Measurements from ENCODE around the gene ZNF32. TPM values are rescaled to one million over a fixed set of nuclear protein-coding genes. Genes with fewer than 3 reads are reported as not detected.

The ZNF32 gene
- total RNA-seq (10 to 100 TPM; 42.3 to 91.9 TPM), polyA plus RNA-seq (ENCODE audit: insufficient read length in 2 of 2) (10 to 100 TPM; 67.9 to 73.1 TPM)
- long read RNA-seq, donor 1, transcript ZNF32-201 (3 exons, 1,137 nt), result major isoform, 24 of 31 reads
- long read RNA-seq, donor 1, transcript ZNF32-202 (3 exons, 1,201 nt), result minor isoform, 7 of 31 reads
- long read RNA-seq, donor 1, partial matches to known transcripts, result 0 of 31 reads
- long read RNA-seq, donor 1, other reads (novel, unspliced or antisense), result 0 of 31 reads
- long read RNA-seq, donor 2, transcript ZNF32-201 (3 exons, 1,137 nt), result major isoform, 10 of 14 reads
- long read RNA-seq, donor 2, partial matches to known transcripts, result 0 of 14 reads
- long read RNA-seq, donor 2, other reads (novel, unspliced or antisense), result 0 of 14 reads
- long read RNA-seq, donor 3, transcript ZNF32-201 (3 exons, 1,137 nt), result major isoform, 14 of 17 reads
- long read RNA-seq, donor 3, partial matches to known transcripts, result 0 of 17 reads
- long read RNA-seq, donor 3, other reads (novel, unspliced or antisense), result 0 of 17 reads
- long read RNA-seq, donor 4, transcript ZNF32-202 (3 exons, 1,201 nt), result minor isoform, 5 of 37 reads
- long read RNA-seq, donor 4, transcript ZNF32-201 (3 exons, 1,137 nt), result major isoform, 21 of 37 reads
- long read RNA-seq, donor 4, partial matches to known transcripts, result 5 of 37 reads
- long read RNA-seq, donor 4, other reads (novel, unspliced or antisense), result 6 of 37 reads

GRCh38 chr10:43648398-43649184 is at the start of gene ZNF32:
TSS of gene ZNF32 (minus strand) at chr10:43648881. CDS start at chr10:43646133, 2,748 bp downstream.
- under 1% methylated on average over 90 of the region's 90 CpGs for WGBS (ENCODE audit: insufficient coverage)
- H3K4me1 ChIP-seq (ENCODE audit: control insufficient read depth, insufficient read depth, low read length), result peaks cover 18% of the 10 kb centered on the region
- H3K4me3 ChIP-seq (ENCODE audit: low read depth, low read length), result peak within 1 kb of the TSS; percentile 72
- H3K27me3 ChIP-seq (ENCODE audit: control insufficient read depth, insufficient read depth, low read length), result no peaks in the 10 kb centered on the region
- H3K36me3 ChIP-seq (ENCODE audit: control insufficient read depth, insufficient read depth, low read length), result peaks cover 25% of the 10 kb centered on the region
- peak within 1 kb of the TSS; percentile 78 for H3K27ac ChIP-seq (ENCODE audit: low read depth, low read length)
- DNase-seq (ENCODE audit: low read depth in 4 of 6, low spot score in 6 of 6), result peak; percentile 69 to 96 (median 82)
- peaks cover 24% of the 10 kb centered on the region for H3K9me3 ChIP-seq (ENCODE audit: control insufficient read depth, insufficient read depth, low read length)

GRCh38 chr10:43698156-43698555 is 49.5 kb upstream of the ZNF32 start:
- no peak overlapping the region for H3K4me3 ChIP-seq (ENCODE audit: low read depth, low read length)
- no peak for DNase-seq (ENCODE audit: low read depth in 4 of 6, low spot score in 6 of 6)

GRCh38 chr10:43696909-43697483 is 48.3 kb upstream of the ZNF32 start:
- H3K27me3 ChIP-seq (ENCODE audit: control insufficient read depth, insufficient read depth, low read length), result no peaks in the 10 kb centered on the region
- H3K36me3 ChIP-seq (ENCODE audit: control insufficient read depth, insufficient read depth, low read length), result no peaks in the 10 kb centered on the region
- no peak for DNase-seq (ENCODE audit: low read depth in 4 of 6, low spot score in 6 of 6)
- H3K4me1 ChIP-seq (ENCODE audit: control insufficient read depth, insufficient read depth, low read length), result peaks cover 3% of the 10 kb centered on the region
- H3K4me3 ChIP-seq (ENCODE audit: low read depth, low read length), result no peak overlapping the region
- H3K27ac ChIP-seq (ENCODE audit: low read depth, low read length), result no peak overlapping the region
- WGBS (ENCODE audit: insufficient coverage), result 73% methylated on average over 9 of the region's 11 CpGs
- no peaks in the 10 kb centered on the region for H3K9me3 ChIP-seq (ENCODE audit: control insufficient read depth, insufficient read depth, low read length)

More at GRCh38 chr10:43698156-43698555, 49.5 kb upstream of the ZNF32 start:
- H3K4me1 ChIP-seq (ENCODE audit: control insufficient read depth, insufficient read depth, low read length), result no peaks in the 10 kb centered on the region
- no peaks in the 10 kb centered on the region for H3K36me3 ChIP-seq (ENCODE audit: control insufficient read depth, insufficient read depth, low read length)
- H3K27me3 ChIP-seq (ENCODE audit: control insufficient read depth, insufficient read depth, low read length), result no peaks in the 10 kb centered on the region
- no peak overlapping the region for H3K27ac ChIP-seq (ENCODE audit: low read depth, low read length)
- H3K9me3 ChIP-seq (ENCODE audit: control insufficient read depth, insufficient read depth, low read length), result no peaks in the 10 kb centered on the region
- 78% methylated on average over 6 of the region's 9 CpGs for WGBS (ENCODE audit: insufficient coverage)

- H3K36me3 ChIP-seq (ENCODE audit: control insufficient read depth, insufficient read depth, low read length), result no peaks in the 10 kb centered on the region
- H3K9me3 ChIP-seq (ENCODE audit: control insufficient read depth, insufficient read depth, low read length), result no peaks in the 10 kb centered on the region
- DNase-seq (ENCODE audit: low read depth in 4 of 6, low spot score in 6 of 6), result no peak
- H3K4me3 ChIP-seq (ENCODE audit: low read depth, low read length), result no peak overlapping the region
- H3K27me3 ChIP-seq (ENCODE audit: control insufficient read depth, insufficient read depth, low read length), result no peaks in the 10 kb centered on the region
- H3K4me1 ChIP-seq (ENCODE audit: control insufficient read depth, insufficient read depth, low read length), result peaks cover 8% of the 10 kb centered on the region
- WGBS (ENCODE audit: insufficient coverage), result 92% methylated on average over 16 of the region's 16 CpGs
- H3K27ac ChIP-seq (ENCODE audit: low read depth, low read length), result no peak overlapping the region
Observed at GRCh38 chr10:43695730-43696129, 47.0 kb upstream of the ZNF32 start.

- no peaks in the 10 kb centered on the region for H3K9me3 ChIP-seq (ENCODE audit: control insufficient read depth, insufficient read depth, low read length)
- DNase-seq (ENCODE audit: low read depth in 4 of 6, low spot score in 6 of 6), result no peak
- no peak overlapping the region for H3K4me3 ChIP-seq (ENCODE audit: low read depth, low read length)
- 84% methylated on average over 8 of the region's 8 CpGs for WGBS (ENCODE audit: insufficient coverage)
- no peaks in the 10 kb centered on the region for H3K27me3 ChIP-seq (ENCODE audit: control insufficient read depth, insufficient read depth, low read length)
- no peaks in the 10 kb centered on the region for H3K36me3 ChIP-seq (ENCODE audit: control insufficient read depth, insufficient read depth, low read length)
- peaks cover 12% of the 10 kb centered on the region for H3K4me1 ChIP-seq (ENCODE audit: control insufficient read depth, insufficient read depth, low read length)
- no peak overlapping the region for H3K27ac ChIP-seq (ENCODE audit: low read depth, low read length)
Observed at GRCh38 chr10:43695321-43695720, 46.6 kb upstream of the ZNF32 start.

- Histone ChIP-seq H3K9me3 (ENCODE audit: control insufficient read depth, insufficient read depth, low read length) (no peaks in the 10 kb centered on the region), H3K27ac (ENCODE audit: low read depth, low read length) (no peak overlapping the region), H3K36me3 (ENCODE audit: control insufficient read depth, insufficient read depth, low read length) (no peaks in the 10 kb centered on the region), H3K4me1 (ENCODE audit: control insufficient read depth, insufficient read depth, low read length) (peaks cover 19% of the 10 kb centered on the region), H3K27me3 (ENCODE audit: control insufficient read depth, insufficient read depth, low read length) (no peaks in the 10 kb centered on the region), H3K4me3 (ENCODE audit: low read depth, low read length) (no peak overlapping the region)
- DNase-seq (ENCODE audit: low read depth in 4 of 6, low spot score in 6 of 6), result no peak
- WGBS (ENCODE audit: insufficient coverage), result 88% methylated on average over 6 of the region's 7 CpGs
Observed at GRCh38 chr10:43694526-43694925, 45.8 kb upstream of the ZNF32 start.

GRCh38 chr10:43693602-43694001 is 44.9 kb upstream of the ZNF32 start:
- peaks cover 2% of the 10 kb centered on the region for H3K27me3 ChIP-seq (ENCODE audit: control insufficient read depth, insufficient read depth, low read length)
- H3K27ac ChIP-seq (ENCODE audit: low read depth, low read length), result no peak overlapping the region
- DNase-seq (ENCODE audit: low read depth in 4 of 6, low spot score in 6 of 6), result no peak
- no peaks in the 10 kb centered on the region for H3K9me3 ChIP-seq (ENCODE audit: control insufficient read depth, insufficient read depth, low read length)
- H3K4me3 ChIP-seq (ENCODE audit: low read depth, low read length), result no peak overlapping the region
- peaks cover 25% of the 10 kb centered on the region for H3K4me1 ChIP-seq (ENCODE audit: control insufficient read depth, insufficient read depth, low read length)
- no peaks in the 10 kb centered on the region for H3K36me3 ChIP-seq (ENCODE audit: control insufficient read depth, insufficient read depth, low read length)
- WGBS (ENCODE audit: insufficient coverage), result 94% methylated on average over 2 of the region's 3 CpGs

GRCh38 chr10:43692051-43692825 is 43.6 kb upstream of the ZNF32 start:
- Histone ChIP-seq H3K27ac (ENCODE audit: low read depth, low read length) (no peak overlapping the region), H3K27me3 (ENCODE audit: control insufficient read depth, insufficient read depth, low read length) (peaks cover 2% of the 10 kb centered on the region), H3K4me3 (ENCODE audit: low read depth, low read length) (no peak overlapping the region), H3K36me3 (ENCODE audit: control insufficient read depth, insufficient read depth, low read length) (no peaks in the 10 kb centered on the region), H3K9me3 (ENCODE audit: control insufficient read depth, insufficient read depth, low read length) (no peaks in the 10 kb centered on the region), H3K4me1 (ENCODE audit: control insufficient read depth, insufficient read depth, low read length) (peaks cover 25% of the 10 kb centered on the region)
- no peak for DNase-seq (ENCODE audit: low read depth in 4 of 6, low spot score in 6 of 6)
- 83% methylated on average over 7 of the region's 10 CpGs for WGBS (ENCODE audit: insufficient coverage)

Data from spinal cord (tissue), 10 donors.